Ishikawa (cell line): ENCODE results near the gene RNASE7.

Experiments
- CEBPB ChIP-seq: IDR thresholded peaks from 2 replicates; pipeline ENCODE4 v1.6.1; 2012
- CREB1 ChIP-seq: IDR thresholded peaks from 2 replicates; pipeline ENCODE4 v1.6.1; 2012; ENCODE audit warnings: low read depth
- EGR1 ChIP-seq: IDR thresholded peaks from 2 replicates; pipeline ENCODE4 v1.6.1; 2012
- EP300 ChIP-seq: IDR thresholded peaks from 2 replicates; pipeline ENCODE4 v1.6.1; 2012; ENCODE audit warnings: borderline replicate concordance
- FOXM1 ChIP-seq: IDR thresholded peaks from 2 replicates; pipeline ENCODE4 v1.6.1; 2012; ENCODE audit warnings: low read depth, borderline replicate concordance
- NFIC ChIP-seq: IDR thresholded peaks from 2 replicates; pipeline ENCODE4 v1.6.1; 2012
- RAD21 ChIP-seq: IDR thresholded peaks from 2 replicates; pipeline ENCODE4 v1.6.1; 2012; ENCODE audit warnings: low read depth
- REST ChIP-seq: IDR thresholded peaks from 2 replicates; pipeline ENCODE4 v1.6.1; 2012; ENCODE audit warnings: low read depth, mild to moderate bottlenecking
- TAF1 ChIP-seq: IDR thresholded peaks from 2 replicates; pipeline ENCODE4 v1.6.1; 2012; ENCODE audit warnings: low read depth, mild to moderate bottlenecking
- TCF12 ChIP-seq: IDR thresholded peaks from 2 replicates; pipeline ENCODE4 v1.6.1; 2012; ENCODE audit warnings: low read depth
- TEAD4 ChIP-seq: IDR thresholded peaks from 2 replicates; pipeline ENCODE4 v1.6.1; 2012
- YY1 ChIP-seq: IDR thresholded peaks from 2 replicates; pipeline ENCODE4 v1.6.1; 2012; ENCODE audit warnings: low read depth
- ZBTB7A ChIP-seq: IDR thresholded peaks from 2 replicates; pipeline ENCODE4 v1.6.1; 2012; ENCODE audit warnings: low read depth
- TF ChIP-seq, protein P1 (sequence below): IDR thresholded peaks from 2 replicates; pipeline ENCODE4 v1.6.1; 2012
- TF ChIP-seq, protein P2 (sequence below): IDR thresholded peaks from 2 replicates; pipeline ENCODE4 v1.6.1; 2012

RNASE7 gene

DNA sequence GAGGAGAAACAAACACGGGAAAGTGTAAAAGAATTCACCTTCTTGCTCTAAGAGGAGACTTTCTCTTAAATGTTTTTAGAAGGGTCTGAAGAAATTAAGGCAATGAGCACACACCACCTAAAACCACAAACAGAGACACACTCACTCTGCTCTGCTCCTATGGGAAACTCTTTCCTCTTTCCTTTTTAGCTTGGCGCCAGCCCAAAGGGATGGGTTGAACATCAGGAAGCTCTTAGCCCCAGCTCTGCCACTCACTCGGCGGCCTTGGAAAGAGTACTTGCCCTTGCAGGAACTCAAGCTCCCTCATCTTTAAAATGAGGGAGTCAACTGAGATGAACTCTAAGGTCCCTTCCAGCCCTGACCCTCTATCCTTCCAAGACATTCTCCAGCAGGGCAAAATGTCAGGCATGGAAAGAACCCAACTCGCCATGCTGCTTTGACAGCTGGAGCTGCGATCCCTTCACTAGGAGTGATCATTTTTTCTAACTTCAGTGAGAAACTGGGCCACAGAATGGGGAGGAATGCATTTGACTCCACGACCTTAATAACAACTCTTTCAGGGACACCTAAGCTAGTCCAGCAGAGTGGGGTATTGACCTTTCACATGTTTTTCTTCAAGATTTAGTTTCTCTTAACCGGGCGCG lies 14.5 kb downstream of the RNASE7 start:
- TF ChIP-seq, protein P1, sequence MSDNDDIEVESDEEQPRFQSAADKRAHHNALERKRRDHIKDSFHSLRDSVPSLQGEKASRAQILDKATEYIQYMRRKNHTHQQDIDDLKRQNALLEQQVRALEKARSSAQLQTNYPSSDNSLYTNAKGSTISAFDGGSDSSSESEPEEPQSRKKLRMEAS, result no peak
- TF ChIP-seq REST (no peak), NFIC (no peak), EGR1 (no peak), EP300 (no peak), CREB1 (no peak), TEAD4 (no peak)
- TF ChIP-seq, protein P2, sequence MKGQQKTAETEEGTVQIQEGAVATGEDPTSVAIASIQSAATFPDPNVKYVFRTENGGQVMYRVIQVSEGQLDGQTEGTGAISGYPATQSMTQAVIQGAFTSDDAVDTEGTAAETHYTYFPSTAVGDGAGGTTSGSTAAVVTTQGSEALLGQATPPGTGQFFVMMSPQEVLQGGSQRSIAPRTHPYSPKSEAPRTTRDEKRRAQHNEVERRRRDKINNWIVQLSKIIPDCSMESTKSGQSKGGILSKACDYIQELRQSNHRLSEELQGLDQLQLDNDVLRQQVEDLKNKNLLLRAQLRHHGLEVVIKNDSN, result no peak

- TF ChIP-seq YY1, result no peak
Measured at GRCh38 chr14:21057803-21058675, 15.9 kb downstream of the RNASE7 start, which contains the start of gene RNASE8. RNASE8 (plus strand) TSS chr14:21057822; CDS start chr14:21057893, 71 bp downstream.

GRCh38 chr14:21058903-21059302 lies 16.7 kb downstream of the RNASE7 start:
- no peak for TF ChIP-seq ZBTB7A
- TF ChIP-seq, protein P1, result no peak
- no peak for TF ChIP-seq EP300
- no peak for TF ChIP-seq EGR1
- TF ChIP-seq TCF12, result no peak

DNA sequence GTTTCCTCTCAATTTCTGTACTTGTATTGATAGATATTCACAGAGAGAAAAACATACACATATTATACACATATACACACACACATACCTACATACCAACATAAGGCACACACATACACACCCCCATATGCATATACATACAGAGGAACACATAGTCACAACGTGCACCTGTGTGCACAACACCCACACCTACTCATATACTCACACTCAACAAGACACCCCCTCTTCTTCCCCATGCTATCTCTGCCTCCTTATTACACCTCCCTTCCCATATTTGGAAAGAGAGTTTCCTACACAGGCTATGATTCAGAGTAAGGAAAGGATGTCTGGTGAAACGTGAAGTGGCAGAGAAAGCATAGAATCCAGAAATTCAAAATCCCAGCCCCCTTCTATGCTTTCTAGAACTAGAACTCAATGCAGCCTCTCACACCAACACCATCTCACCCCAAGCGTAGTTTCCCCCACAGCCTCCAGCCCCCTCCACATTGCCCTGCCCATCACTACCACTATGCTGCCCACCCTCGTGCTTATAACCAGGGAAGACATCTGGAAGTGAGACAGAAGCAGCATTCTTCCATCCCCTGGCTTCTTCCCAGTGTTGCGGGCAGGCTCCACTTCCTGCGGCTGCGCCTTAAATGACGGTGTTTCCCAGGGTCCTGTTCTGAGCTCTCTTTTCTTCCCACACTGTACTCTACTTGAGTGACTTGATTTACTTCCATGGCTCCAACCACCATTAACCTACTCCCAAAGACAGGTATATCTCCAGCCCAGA lies 17.9 kb downstream of the RNASE7 start:
- TF ChIP-seq CEBPB (no peak), NFIC (no peak), ZBTB7A (no peak), TAF1 (no peak), EP300 (no peak), RAD21 (no peak), REST (no peak), TEAD4 (no peak), CREB1 (no peak), FOXM1 (no peak), EGR1 (no peak), YY1 (no peak), TCF12 (no peak)
- TF ChIP-seq, protein P1, result no peak
- TF ChIP-seq, protein P2, result no peak

GRCh38 chr14:21060614-21061346 lies 18.6 kb downstream of the RNASE7 start:
- TF ChIP-seq NFIC (no peak), CREB1 (no peak)
